ENCODE data around the gene SPATA18. TPM values are rescaled to one million over a fixed set of nuclear protein-coding genes. Genes with fewer than 3 reads are reported as not detected.

SPATA18 gene
- polyA plus RNA-seq, 2 of the 4 experiments (the other 2 are of a cell fraction) = 4.3 to 6.7 TPM

Other genes starting within 250 kb of the SPATA18 start
- gene DCUN1D4, start 208.2 kb upstream of the SPATA18 start, polyA plus RNA-seq (2011; rRNA removed) = 64.8 and 65.0 TPM in 2 replicates
- 22.9 to 25.2 TPM (median 24.9 TPM) in 3 replicates for gene DCUN1D4, start 208.2 kb upstream of the SPATA18 start, polyA plus RNA-seq (2017; fragmentation: RNase III; extraction: RNeasy Plus Mini Kit Qiagen cat#74134 plus additional on column Dnase treatment)
- 0.18 and 0.19 TPM in 2 replicates for gene LRRC66, start 30.9 kb upstream of the SPATA18 start, polyA plus RNA-seq (2011; rRNA removed)
- 0.12 to 0.21 TPM (median 0.17 TPM) in 3 replicates for gene LRRC66, start 30.9 kb upstream of the SPATA18 start, polyA plus RNA-seq (2017; fragmentation: RNase III; extraction: RNeasy Plus Mini Kit Qiagen cat#74134 plus additional on column Dnase treatment)
- gene SGCB, start 13.0 kb upstream of the SPATA18 start, polyA plus RNA-seq (2011; rRNA removed) = 21.5 and 25.1 TPM in 2 replicates
- 19.9 to 22.6 TPM (median 20.9 TPM) in 3 replicates for gene SGCB, start 13.0 kb upstream of the SPATA18 start, polyA plus RNA-seq (2017; fragmentation: RNase III; extraction: RNeasy Plus Mini Kit Qiagen cat#74134 plus additional on column Dnase treatment)